Fibroblast of villous mesenchyme (primary cell): ENCODE results near the gene NTPCR. TPM values are rescaled to one million over a fixed set of nuclear protein-coding genes. Genes with fewer than 3 reads are reported as not detected.

ENCODE experiments used
- DNase-seq: peaks from one replicate; pipeline ENCODE4 v3.0.0-alpha.2; 2010; ENCODE audit warnings: low read depth
- H3K4me3 ChIP-seq: 2 replicates; pipeline ENCODE4 v1.5.1; 2011; ENCODE audit warnings: low read depth, mild to moderate bottlenecking, low read length
- CTCF ChIP-seq: IDR thresholded peaks from 2 replicates; pipeline ENCODE4 v1.5.1; 2012; ENCODE audit warnings: low read depth, mild to moderate bottlenecking, low read length; ENCODE audit not compliant: insufficient read depth
- total RNA-seq: library from RNA; depleted of rRNA; stranded (reverse); fragments of >200 nt; gene quantifications from 2 replicates; pipeline ENCODE4 v1.2.3, GENCODE V29; 2012

Gene NTPCR
- total RNA-seq, 1 donor, result 20.7 TPM

- H3K4me3 ChIP-seq, result no peak overlapping the region
- TF ChIP-seq CTCF, result no peak
- no peak for DNase-seq
Observed at GRCh38 chr1:232984577-232985425, 34.4 kb downstream of the NTPCR start.

DNA sequence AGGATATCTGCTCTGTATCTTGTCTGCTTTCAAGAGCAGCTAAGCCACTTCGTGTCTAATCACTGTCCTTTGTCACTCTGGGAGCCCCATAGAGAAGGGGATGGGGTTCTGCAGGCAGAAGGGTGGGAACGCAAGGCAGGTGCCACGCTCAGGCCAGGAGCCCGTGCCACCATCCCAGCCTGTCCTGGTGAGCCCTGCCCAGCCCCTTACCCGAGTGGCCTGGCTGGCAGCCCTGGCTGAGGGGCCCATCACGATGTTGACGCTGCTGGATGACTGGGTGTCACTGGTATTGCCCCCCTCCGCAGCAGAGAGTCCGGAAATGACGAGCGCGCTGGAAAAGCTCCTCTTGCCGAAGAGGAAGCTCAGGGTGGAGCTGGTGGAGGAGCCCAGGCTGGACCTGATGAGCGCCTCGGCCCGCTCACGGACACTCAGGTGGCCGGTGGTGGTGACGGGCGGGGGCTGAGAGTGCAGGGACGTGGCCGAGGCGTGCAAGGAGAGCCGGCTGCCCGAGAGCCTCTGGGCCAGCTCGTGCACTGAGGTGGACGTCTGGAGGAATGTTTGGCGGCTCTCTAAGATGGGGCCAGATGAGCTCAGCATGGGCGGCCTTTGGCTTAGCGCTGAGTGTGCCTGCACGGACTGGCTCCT is 35.6 kb downstream of the NTPCR start:
- no peak for DNase-seq
- H3K4me3 ChIP-seq, result no peak overlapping the region
- TF ChIP-seq CTCF, result no peak

DNA sequence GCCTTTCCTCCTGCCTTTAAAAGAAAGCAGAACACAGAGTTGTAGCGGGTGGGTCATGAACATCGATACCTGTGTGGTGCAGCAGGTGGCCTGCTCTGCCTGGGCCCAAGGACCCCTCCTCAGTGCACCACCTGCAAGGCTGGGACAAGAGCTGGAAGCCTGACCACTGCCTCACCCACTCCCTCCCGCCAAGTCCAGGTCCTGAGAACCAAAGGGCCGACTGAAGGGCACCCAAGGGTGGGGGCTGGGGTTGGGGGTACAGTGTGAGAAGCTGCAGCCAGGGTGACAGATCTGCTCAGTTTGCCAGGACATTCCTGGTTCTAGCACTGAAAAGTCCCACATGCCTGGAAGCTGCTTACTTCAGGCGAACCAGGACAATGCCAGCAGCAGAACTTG is 36.1 kb downstream of the NTPCR start:
- TF ChIP-seq CTCF, result no peak
- no peak overlapping the region for H3K4me3 ChIP-seq
- no peak for DNase-seq

DNA sequence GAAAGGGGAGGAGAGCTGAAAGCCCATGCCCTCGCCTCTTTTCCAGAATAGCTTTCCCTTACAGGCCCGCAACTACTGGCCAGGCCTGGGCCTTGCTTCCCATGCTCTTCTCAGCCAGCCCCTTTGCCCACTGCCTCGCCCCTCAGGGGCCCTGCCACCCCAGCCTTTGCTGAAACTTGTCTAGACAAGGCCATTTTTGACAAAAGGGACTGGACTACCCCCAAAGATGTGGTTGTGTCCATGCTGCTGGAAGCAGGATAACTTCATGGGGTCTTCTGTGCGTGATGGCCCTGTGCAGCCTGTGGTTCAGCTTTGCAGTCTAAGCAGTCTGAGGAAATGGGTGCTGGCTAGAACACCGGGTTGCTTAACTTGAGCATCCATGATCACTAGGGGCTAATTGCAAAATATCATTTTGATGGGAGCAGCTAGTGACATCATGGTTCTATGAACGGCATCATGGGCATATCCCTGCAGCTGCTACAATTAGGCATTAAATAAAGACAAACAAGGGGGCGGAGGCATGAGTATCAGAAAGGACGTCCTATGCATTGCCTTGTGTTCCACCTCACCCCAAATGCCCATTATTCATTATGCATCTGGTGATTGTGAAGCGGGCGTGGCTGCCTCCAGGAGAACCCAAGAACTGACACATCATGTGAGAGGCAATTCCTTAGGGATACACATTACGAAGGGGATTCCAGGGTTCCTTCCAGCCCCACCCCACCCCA is 36.8 kb downstream of the NTPCR start:
- H3K4me3 ChIP-seq, result no peak overlapping the region
- no peak for TF ChIP-seq CTCF
- DNase-seq, result no peak

- no peak overlapping the region for H3K4me3 ChIP-seq
- no peak for DNase-seq
- no peak for TF ChIP-seq CTCF
Observed at GRCh38 chr1:232987774-232988140, 37.3 kb downstream of the NTPCR start.

DNA sequence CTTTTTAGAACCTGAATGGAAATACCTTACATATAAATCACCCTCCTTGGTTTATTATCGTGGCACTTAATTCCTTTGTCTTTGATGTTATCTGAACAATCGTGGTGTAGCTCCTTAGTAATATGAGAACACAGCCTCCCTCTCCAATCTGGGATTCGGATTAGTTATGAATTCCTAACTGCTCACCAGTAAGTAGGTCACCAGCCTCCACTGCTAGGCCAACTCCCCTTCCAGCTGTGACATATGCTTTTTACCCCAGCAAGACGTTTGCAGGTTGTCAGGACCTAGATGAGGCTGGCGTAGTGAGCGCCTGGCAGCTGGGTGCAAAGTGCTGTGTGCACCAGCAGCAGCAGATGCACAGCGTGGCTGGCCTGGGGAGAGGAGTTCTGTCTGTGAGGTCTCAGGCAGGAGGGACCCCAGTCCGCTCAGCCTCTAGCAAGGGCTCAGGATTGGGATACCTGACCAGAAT is 38.2 kb downstream of the NTPCR start:
- no peak overlapping the region for H3K4me3 ChIP-seq
- peak; percentile 71 for DNase-seq
- TF ChIP-seq CTCF, result no peak
